Activated naive CD4-positive, alpha-beta T cell treated with Interleukin-2 at 50 U/mL for 16 hours (primary cell): ENCODE measurements around the gene CNKSR1.
A peak's percentile ranks its signal among the peaks of the same experiment; 100 is the strongest.
"Not testable (repeated sequence)": the region's sequence is repeated elsewhere in the genome, so short reads cannot be mapped to it uniquely, and the experiment has no call there.

Experiments
- DNase-seq: peaks from one replicate; pipeline ENCODE4 v3.0.0-alpha.2; 2020

The CNKSR1 gene

GRCh38 chr1:26188477-26188876 lies 11.2 kb downstream of the CNKSR1 start:
- DNase-seq, result no peak

GRCh38 chr1:26189331-26189730 lies 12.0 kb downstream of the CNKSR1 start:
- DNase-seq, result no peak

DNA sequence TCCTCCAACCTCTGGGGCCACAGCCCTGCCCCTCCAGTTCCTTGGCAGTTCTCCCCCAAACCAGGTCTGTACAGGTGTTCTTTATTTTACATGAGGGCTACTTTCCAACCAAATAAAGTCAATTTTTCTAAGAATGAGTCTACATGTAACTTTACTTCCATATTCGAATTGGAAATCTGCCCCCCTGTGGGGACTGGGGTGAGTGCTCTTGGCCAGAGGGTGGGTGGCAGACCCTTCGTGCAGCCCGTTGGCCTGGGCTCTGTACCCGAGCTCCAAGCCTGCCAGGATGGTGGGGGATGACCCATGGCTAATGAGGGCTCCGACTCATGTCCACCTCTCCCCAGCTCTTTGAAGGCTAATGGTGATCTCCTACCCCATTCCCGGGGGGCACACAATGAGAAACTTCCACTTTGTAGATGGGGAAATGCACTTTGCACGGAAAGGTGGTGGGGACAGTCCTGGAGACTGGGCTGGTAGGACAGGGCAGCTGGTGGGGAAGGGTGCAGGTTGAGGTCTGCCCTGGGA lies 12.5 kb downstream of the CNKSR1 start:
- DNase-seq, result no peak

DNA sequence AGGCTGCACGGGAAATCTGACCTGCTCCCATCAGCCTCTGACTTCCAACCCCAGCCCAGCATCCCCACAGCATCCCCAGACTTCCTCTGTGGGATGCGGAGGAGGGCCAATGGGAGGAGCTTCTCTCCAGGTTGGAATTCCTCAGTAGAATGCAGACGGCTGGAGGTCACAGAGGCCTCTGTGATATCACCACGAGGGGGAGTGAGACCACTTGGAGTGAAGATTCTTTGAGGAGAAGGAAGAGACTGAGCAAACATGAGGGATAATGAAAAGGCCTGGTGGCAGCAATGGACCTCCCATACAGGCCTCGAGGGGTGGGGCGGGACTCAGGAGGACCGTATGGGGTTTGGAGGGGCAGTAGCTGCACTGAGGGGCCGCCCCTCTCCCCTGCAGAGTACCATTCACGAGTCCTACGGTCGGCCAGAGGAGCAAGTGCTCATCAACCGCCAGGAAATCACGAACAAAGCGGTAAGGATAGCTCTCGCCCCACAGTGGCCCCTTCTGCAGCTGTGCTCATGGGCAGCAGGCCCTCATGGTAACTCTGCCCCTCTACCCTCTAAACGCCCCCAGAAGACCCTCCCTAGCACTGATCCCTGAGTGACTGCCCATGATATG lies 13.2 kb downstream of the CNKSR1 start, which contains the start of gene CATSPER4:
CATSPER4 (plus strand) TSS at position 230 of the 615 bp plus-strand sequence; CDS start at position 256, 26 bp downstream.
- DNase-seq, result no peak

- DNase-seq, result no peak
Observed at GRCh38 chr1:26191739-26192138, 14.4 kb downstream of the CNKSR1 start.

DNA sequence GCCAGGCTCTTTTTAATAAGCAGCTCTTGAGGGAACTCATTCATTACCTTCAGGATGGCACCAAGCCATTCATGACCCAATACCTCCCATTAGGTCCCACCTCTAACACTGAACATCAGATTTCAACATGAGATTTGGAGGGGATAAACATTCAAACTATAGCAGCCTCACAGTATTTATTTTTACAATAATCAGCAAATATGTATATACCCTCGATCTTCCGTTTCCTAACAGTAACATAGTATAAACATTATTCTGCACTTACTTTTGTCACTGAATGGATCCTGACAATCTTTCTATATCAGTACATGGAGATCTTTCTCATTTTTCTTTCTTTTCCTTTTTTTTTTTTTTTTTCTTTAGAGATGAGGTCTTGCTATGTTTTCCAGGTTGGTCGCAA lies 18.5 kb downstream of the CNKSR1 start:
- DNase-seq, result no peak

- DNase-seq, result no peak
Observed at GRCh38 chr1:26197301-26197700, 20.0 kb downstream of the CNKSR1 start.

DNA sequence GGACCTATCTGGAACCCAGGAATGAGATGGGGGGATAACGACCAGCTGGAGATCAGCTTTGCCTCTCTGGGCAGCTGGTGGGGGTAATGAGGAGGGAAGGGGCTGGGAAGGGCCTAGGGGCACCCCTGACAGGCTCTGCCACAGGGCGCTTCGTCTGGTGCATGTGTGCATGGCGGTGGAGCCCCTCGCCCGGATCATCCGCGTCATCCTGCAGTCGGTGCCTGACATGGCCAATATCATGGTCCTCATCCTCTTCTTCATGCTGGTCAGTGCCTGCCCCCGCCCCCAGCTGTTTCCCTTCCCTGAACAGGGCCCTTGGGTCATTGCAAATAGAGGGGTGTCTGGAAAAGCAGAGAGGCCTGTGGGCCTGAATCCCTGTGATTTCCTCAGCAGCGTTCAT lies 20.5 kb downstream of the CNKSR1 start:
- DNase-seq, result no peak

DNA sequence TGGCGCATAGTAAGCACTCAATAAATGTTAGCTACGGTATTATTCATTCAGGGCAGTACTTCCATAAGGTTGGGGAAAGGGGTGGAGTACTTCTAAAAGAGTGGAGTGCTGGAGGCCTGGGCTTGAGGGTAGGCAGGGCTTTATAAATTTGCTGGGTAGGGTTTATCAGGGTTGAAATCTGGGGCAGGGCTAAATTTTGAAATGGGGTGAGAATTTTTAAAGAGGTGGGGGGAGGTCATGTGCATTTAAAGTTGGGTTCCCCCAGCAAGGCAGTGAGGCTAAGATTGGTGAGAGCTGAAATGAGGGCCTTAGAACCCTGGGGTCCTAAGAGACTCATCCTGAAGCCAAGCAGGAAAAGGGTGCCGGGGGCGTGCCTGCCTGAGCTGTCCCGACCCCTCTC lies 23.1 kb downstream of the CNKSR1 start:
- no peak for DNase-seq

GRCh38 chr1:26203642-26204318 lies 26.5 kb downstream of the CNKSR1 start:
- DNase-seq, result no peak

- no peak for DNase-seq
Observed at GRCh38 chr1:26210147-26210870, 33.0 kb downstream of the CNKSR1 start.

GRCh38 chr1:26212726-26213125 lies 35.4 kb downstream of the CNKSR1 start:
- DNase-seq, result no peak

DNA sequence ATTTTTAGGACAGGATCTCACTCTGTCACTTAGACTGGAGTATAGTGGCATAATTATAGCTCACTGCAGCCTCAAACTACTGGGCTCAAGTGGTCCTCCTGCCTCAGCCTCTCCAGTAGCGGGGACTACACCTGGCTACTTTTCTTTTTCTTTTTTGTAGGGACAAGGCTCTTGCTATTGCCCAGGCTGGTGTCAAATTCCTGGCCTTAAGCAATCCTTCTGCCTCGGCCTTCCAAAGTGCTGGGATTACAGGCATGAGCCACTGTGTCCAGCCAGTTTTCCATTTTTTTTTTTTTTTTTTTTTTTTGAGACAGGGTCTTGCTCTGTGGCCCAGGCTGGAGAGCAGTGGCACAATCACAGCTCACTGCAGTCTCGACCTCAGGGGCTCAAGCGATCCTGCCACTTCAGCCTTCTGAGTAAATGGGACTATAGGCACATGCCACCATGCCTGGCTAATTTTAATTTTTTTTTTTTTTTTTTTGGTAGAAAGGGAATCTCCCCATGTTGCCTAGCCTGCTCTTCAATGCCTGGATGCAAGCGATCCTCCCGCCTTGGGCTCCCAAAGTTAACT lies 36.1 kb downstream of the CNKSR1 start:
- no peak for DNase-seq

DNA sequence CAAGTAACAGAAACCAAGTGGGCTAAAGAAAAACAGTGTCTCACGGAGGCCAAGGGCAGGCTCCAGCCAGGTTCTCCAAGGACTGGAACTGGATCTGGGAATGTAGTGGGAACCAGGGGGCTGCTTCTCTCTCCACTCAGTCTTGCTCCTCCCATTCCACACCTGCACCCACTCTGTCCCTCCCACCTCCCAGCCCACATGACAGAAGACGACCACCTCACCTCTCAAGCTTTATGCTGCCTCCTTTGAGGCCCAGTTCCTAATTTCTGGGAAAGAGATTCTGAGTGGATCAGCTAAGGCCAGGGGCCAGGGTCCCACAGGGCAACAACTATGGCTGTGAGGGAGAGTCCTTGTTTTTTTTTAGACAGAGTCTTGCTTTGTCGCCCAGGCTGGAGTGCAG lies 38.0 kb downstream of the CNKSR1 start:
- no peak for DNase-seq

- DNase-seq, result no peak
Observed at GRCh38 chr1:26218906-26219494, 41.7 kb downstream of the CNKSR1 start.

DNA sequence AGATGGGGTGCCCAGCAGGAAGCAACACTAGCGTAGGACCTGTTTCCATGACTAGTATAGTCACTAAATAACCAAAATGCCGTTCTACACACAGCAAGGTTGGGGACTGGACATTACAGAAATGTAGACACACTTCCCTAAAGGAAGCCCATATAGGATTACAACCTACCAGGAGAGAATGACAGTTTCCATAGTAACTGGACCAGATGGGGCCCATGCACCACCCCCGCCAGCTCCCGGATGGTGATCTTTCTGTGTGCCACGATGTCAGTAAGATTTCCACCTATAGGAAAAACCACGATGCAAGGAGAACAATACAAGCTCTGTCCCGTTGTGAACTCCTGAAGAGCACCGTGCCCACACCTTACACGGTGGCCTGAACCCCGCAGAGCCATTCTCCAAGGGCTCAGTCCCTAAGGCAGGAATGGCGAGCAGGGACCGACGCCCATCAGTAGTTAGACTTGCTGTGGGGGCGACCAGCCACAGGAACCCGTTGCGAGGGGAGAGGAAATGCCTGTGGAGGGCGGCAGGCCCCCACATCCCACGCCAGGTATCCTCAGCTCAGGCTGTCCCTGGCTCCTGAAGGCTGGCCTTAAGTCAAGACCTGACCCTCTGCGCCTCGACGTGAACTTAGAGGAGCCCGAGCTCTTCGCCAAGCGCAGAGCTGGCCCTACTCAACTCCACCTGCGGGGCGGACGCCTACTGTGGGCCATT lies 43.1 kb downstream of the CNKSR1 start:
- DNase-seq, result no peak

DNA sequence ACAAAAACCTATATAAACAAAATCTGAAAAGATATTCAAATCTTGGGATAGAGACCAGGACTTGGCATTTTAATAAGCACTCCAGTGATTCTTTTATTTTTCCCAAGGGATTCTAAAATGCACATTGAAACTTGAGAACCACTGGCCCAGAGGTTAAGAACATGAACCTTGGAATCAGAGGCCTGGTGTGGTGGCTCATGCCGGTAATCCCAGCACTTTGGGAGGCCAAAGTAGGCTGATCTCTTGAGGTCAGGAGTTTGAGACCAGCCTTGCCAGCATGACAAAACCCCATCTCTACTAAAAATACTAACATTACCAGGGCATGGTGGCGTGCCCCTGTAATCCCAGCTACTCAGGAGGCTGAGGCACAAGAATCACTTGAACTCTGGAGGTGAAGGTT lies 43.8 kb downstream of the CNKSR1 start:
- DNase-seq, result no peak

DNA sequence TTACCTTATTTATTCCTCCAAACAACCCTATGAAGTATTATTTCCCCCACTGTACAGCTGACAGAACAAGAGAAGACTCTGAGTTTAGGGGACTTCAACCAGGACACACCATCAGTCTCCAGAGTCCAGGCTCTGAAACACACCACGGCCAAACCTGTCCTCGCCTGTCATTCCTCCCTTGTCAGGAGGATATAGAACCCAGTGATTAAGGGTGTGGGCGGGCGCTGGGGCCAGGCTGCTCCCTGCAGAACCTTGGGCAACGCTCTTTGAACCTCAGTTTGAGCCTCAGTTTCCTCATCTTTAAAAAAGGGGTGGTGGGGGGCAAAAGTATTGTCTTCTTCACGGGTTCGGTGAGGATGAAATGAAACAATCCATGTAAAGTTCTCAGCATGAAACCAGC lies 47.3 kb downstream of the CNKSR1 start:
- DNase-seq, result no peak

DNA sequence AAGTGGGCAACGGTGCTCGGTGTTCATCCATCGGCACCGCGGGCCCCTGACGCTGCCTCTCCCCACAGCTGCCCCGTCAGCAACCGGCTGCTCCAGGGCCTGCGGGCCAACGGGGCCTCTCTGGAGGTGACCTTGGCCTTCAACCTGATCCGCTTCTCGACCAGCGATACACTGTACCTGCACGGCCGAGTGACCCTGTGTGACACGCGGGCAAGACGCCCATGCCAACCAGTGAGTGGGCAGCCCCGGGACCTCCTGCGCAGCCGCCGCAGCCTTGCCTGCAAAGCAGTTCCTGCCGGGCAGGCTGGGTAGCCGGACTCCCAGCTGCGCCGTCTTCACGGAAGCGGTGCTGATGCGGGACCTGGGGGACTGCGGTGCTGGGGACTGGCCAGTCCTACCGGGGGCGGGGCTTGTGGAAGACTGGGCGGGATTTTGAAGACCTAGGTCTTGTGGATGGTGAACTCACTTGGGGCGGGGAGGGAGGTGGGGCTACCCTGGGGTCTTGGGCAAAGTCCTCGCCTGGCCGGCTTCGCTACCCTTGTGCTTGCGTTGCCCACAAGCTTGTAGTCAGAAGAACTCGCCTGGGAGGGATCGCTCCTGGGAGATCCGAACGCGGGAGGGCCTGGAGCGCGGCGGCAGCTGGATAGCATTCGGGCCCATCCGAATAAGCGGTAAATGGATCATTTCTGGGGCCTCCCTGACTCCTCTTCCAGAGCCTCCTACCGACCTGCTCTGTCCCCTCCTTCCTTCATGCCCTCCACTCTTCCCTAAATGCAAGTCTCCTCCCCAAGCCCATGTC lies 47.9 kb downstream of the CNKSR1 start:
- peak; percentile 52 for DNase-seq

- not testable (repeated sequence) for DNase-seq
Observed at GRCh38 chr1:26230682-26231081, 53.4 kb downstream of the CNKSR1 start.

DNA sequence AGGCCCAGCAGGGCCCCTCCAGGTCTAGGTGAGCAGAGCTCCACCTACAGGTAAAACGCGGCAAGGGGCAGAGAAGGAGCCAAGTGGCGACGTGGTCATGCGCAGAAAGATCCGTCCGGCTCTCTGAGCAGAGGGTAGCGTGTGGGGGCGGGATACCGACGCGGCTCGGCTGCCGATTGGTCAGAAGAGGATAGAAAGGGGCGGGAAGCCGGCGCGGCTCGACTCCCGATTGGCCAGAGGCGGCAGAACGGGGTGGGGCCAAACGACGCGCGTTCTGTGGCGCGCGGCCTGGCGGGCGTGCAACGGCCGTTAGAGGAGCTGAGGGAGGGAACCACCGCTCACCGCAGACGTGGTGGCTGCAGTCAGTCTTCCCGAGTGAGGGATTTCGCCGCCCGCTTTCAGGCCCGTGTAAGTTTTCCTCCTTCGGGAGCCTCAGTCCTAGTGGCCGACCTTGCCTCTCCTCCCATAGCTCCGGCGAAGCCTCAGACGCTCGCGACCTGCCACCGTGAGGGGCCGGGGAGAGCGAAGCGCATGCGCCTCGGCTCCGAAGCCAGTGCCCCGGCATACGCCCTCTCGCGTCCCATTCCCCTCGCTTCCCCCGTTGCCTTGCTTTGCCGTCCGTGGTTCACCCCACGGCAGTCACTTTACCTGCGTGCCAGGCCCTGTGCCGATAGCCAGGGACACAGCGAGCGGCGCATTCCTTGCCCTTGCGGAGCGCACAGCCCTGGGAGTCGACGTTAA lies 56.8 kb downstream of the CNKSR1 start, which contains the start of gene CEP85:
CEP85 (plus strand) TSS at position 298 of the 741 bp plus-strand sequence. CDS start 5,584 bp downstream, outside the sequence.
- DNase-seq, result peak; percentile 98
